Testis (tissue), 2 donors: ENCODE results near the gene HCRTR2.

ENCODE experiments used
- CTCF ChIP-seq, 3 experiments: fragments of 450-650 bp in 2 of 3; fragments of 200-600 bp in 1 of 3; sonication (generic) in 1 of 3; IDR thresholded peaks; one replicate each; pipeline ENCODE4 v1.5.1; 2016 to 2019; ENCODE audit warnings: antibody characterized with exemption in 3 of 3, mild to moderate bottlenecking in 2 of 3, moderate library complexity in 1 of 3
- POLR2A ChIP-seq: fragments of 450-650 bp; IDR thresholded peaks from one replicate; pipeline ENCODE4 v1.6.1; 2017; ENCODE audit warnings: antibody characterized with exemption, mild to moderate bottlenecking, moderate library complexity

- TF ChIP-seq CTCF (IDR thresholded peaks at IDR 0.05): no peak
- TF ChIP-seq POLR2A: no peak
These were observed 42.7 kb upstream of the HCRTR2 start for GRCh38 chr6:55131616-55132015.
